Nephron (organoid): ENCODE measurements around the gene KLHL17.

Experiments
- H3K27ac Mint-ChIP-seq, 3 experiments: 2 replicates each; pipeline ENCODE4 v1.8.0; 2020; ENCODE audit warnings: mixed read lengths in 3 of 3, mild to moderate bottlenecking in 2 of 3, moderate library complexity in 1 of 3
- H3K27me3 Mint-ChIP-seq: 2 replicates; pipeline ENCODE4 v1.8.0; 2021; ENCODE audit warnings: low read depth, mild to moderate bottlenecking, moderate library complexity, mixed read lengths
- H3K36me3 Mint-ChIP-seq: 2 replicates; pipeline ENCODE4 v1.8.0; 2020; ENCODE audit warnings: low read depth, mixed read lengths
- H3K4me1 Mint-ChIP-seq: 2 replicates; pipeline ENCODE4 v1.8.0; 2020; ENCODE audit warnings: mixed read lengths
- H3K4me3 Mint-ChIP-seq, 3 experiments: 2 replicates each; pipeline ENCODE4 v1.8.0; 2020; ENCODE audit warnings: mild to moderate bottlenecking in 3 of 3, mixed read lengths in 3 of 3, moderate library complexity in 2 of 3
- H3K9me3 Mint-ChIP-seq: 2 replicates; pipeline ENCODE4 v1.8.0; 2020; ENCODE audit warnings: mixed read lengths
- CTCF ChIP-seq, 3 experiments: fragments of 200-600 bp; sonication (generic); IDR thresholded peaks; one replicate each; pipeline ENCODE4 v1.5.0; 2021; ENCODE audit warnings: antibody characterized with exemption in 3 of 3; ENCODE audit not compliant: unreplicated experiment in 3 of 3

The KLHL17 gene

GRCh38 chr1:921011-921837 lies 39.2 kb upstream of the KLHL17 start:
- Mint-ChIP-seq H3K4me3 (peak overlapping the region; percentile 84 to 91 (median 90)), H3K36me3 (peaks cover 6% of the 10 kb centered on the region), H3K27ac (peak overlapping the region; percentile 59 to 81 (median 65)), H3K9me3 (no peaks in the 10 kb centered on the region), H3K4me1 (peaks cover 48% of the 10 kb centered on the region), H3K27me3 (peaks cover 34% of the 10 kb centered on the region)
- TF ChIP-seq CTCF (IDR thresholded peaks at IDR 0.05; ENCODE audit: unreplicated experiment in 3 of 3), result peak; percentile 36 to 56 (median 45)

GRCh38 chr1:923131-923990 lies 37.0 kb upstream of the KLHL17 start, which contains the start of gene SAMD11:
SAMD11 (plus strand) TSS chr1:923923; CDS start chr1:924432, 509 bp downstream.
- no peak for TF ChIP-seq CTCF (IDR thresholded peaks at IDR 0.05; ENCODE audit: unreplicated experiment in 3 of 3)
- peaks cover 29% of the 10 kb centered on the region for H3K27me3 Mint-ChIP-seq
- peak within 1 kb of the TSS; percentile 84 to 91 (median 90) for H3K4me3 Mint-ChIP-seq
- H3K4me1 Mint-ChIP-seq, result peaks cover 33% of the 10 kb centered on the region
- peak within 1 kb of the TSS; percentile 54 to 81 (median 77) for H3K27ac Mint-ChIP-seq
- H3K9me3 Mint-ChIP-seq, result no peaks in the 10 kb centered on the region
- H3K36me3 Mint-ChIP-seq, result peaks cover 18% of the 10 kb centered on the region

- Mint-ChIP-seq H3K4me3 (peak overlapping the region in 1 of 3 experiments; percentile 84), H3K4me1 (peaks cover 27% of the 10 kb centered on the region), H3K9me3 (no peaks in the 10 kb centered on the region), H3K36me3 (peaks cover 21% of the 10 kb centered on the region), H3K27me3 (peaks cover 28% of the 10 kb centered on the region), H3K27ac (no peak overlapping the region)
- TF ChIP-seq CTCF (IDR thresholded peaks at IDR 0.05; ENCODE audit: unreplicated experiment in 3 of 3), result no peak
These were observed 36.3 kb upstream of the KLHL17 start for GRCh38 chr1:923991-924655.

GRCh38 chr1:924656-925560 lies 35.5 kb upstream of the KLHL17 start:
- H3K36me3 Mint-ChIP-seq, result peaks cover 25% of the 10 kb centered on the region
- peaks cover 26% of the 10 kb centered on the region for H3K4me1 Mint-ChIP-seq
- H3K27ac Mint-ChIP-seq, result peak overlapping the region in 1 of 3 experiments; percentile 32
- TF ChIP-seq CTCF (IDR thresholded peaks at IDR 0.05; ENCODE audit: unreplicated experiment in 3 of 3), result no peak
- H3K27me3 Mint-ChIP-seq, result peaks cover 28% of the 10 kb centered on the region
- no peaks in the 10 kb centered on the region for H3K9me3 Mint-ChIP-seq
- H3K4me3 Mint-ChIP-seq, result peak overlapping the region; percentile 80 to 85 (median 84)
